ENCODE results near the gene COPE.

- TF ChIP-seq CTCF (IDR thresholded peaks at IDR 0.05; ENCODE audit: poor library complexity, severe bottlenecking) (no peak), MXI1 (conservative IDR thresholded peaks at IDR 0.05; ENCODE audit: poor library complexity, severe bottlenecking) (no peak), REST (IDR thresholded peaks at IDR 0.05; ENCODE audit: borderline replicate concordance) (no peak), POLR2AphosphoS5 (IDR thresholded peaks at IDR 0.05) (no peak), TAF1 (IDR thresholded peaks at IDR 0.05; ENCODE audit: low read depth) (no peak), EP300 (conservative IDR thresholded peaks at IDR 0.05; ENCODE audit: poor library complexity, severe bottlenecking) (no peak)
Measured at GRCh38 chr19:18886972-18887371, 32.2 kb downstream of the COPE start.
